Measurements from ENCODE around the gene TUBB.

The TUBB gene

DNA sequence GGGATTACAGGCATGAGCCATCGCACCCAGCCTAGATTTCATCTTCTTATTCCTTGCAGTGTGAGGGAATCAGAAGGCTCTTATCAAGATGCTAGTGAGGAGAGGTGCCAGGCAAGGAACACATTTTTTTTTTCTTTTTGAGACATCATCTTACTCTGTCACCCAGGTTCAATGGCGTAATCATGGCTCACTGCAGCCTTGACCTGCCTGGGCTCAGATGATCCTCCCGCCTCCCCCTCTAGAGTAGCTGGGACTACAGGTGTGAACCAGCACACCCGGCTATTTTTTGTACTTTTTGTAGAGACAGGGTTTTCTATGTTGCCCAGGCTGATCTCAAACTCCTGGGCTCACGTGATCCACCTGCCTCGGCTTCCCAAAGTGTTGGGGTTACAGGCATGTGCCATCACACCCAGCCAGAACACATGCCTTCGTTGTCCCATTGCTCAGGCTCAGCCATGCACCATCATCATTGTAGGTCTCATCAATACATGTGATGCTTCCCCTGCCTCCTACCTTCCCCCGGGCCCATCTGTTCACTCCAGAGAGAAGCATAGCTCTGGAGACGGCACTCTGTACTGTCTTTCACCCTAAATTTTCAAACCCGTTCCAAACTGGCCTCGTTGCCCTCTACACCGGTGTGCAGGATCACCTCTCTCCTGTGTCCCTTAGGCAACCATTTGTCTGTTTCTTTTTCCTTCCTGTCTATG, 12.2 kb downstream of the TUBB start:
- DNase-seq: no peak

DNA sequence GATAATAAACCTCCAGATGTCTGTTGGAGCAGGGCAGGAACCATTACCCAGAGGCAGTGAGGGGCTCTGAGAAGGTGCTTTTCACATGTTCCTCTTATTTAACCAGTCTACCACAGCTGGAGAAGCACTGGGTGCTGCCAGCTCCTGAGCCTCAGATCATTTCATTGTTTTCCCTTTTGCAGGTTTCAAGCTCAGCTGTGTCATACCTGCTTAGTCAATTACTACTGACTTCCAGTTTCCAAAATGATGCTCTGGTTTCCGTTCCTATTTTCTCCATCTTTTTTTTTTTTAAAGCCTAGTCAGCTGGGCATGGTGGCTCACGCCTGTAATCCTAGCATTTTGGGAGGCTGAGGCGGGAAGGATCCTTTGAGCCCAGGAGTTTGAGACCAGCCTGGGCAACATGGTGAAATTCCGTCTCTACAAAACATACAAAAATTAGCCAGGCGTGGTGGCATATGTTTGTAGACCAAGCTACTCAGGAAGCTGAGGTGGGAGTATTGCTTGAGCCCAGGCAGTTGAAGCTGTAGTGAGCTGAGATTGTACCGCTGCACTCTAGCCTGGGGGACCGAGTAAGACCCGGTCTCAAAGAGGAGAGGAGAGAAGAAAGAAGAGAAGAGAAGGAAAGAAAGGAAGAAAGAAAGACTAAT, 15.6 kb downstream of the TUBB start:
- DNase-seq: no peak

DNA sequence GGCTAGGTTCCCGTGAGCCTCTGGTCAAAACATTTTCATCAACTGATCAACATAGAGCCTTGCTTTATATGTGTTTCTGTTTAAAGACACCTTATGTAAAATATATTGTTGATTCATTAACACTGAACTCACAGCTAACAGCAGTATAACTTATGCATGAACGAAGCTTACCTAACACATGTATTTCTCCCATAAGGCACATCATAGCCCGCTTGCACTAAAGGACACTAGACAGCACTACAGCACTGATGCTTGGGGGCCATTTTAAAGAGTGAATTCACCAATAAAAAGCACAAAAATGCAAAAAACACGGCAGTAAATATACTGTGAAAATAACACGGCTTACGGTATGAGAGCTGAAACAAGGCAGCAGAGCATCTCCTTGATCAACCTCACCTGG, 18.4 kb downstream of the TUBB start:
- DNase-seq: no peak

DNA sequence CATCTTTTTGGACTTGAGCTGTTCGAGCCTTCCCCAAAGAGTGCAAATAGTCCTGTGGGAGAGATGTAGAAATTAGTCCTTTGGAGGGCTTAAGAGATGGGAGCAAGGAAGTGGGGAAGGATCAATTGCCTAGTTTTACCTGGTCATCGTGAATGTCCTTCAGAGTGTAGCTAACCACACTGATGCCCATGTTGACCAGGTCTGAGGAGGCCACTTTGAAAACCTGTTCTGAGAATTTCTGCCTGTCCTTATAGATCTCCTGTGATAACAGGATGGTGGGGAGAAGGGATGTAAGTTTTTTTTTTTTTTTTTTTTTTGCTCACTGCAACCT, 20.4 kb downstream of the TUBB start:
- DNase-seq: no peak

DNA sequence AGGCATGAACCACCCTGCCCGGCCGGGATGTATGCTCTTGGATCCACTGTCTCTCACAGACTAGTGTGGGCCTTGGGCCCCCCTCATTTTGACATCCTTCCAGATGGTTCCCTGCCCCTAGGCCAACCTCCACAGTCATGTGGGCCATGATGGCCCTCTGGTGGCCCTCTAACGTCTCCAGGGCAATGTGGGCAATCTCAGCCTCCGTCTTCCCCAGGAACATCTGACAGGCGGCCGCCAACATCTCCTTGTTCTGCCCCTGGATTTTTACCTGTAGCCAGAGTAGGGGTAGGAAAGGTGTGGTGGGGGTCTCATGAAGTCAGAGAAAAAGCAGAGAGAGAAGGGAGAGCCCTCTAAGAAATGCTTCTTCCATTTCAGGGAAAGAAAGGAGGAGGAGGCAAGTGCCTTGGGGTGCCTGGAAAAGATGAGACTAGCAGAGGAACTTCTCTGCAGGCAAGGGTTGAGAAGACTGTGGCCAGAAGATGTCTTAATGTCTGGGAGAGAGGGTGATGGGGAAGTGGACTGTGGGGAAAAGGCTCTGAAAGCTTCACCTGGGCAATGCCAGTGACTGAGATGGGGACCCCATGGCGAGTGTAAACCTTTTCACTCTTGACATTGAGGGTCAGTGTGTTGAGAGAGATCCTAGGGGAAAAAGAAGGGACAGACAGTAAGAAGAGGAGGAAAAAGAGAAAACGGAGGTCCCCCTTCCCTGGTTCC, 21.1 kb downstream of the TUBB start:
- DNase-seq: no peak

DNA sequence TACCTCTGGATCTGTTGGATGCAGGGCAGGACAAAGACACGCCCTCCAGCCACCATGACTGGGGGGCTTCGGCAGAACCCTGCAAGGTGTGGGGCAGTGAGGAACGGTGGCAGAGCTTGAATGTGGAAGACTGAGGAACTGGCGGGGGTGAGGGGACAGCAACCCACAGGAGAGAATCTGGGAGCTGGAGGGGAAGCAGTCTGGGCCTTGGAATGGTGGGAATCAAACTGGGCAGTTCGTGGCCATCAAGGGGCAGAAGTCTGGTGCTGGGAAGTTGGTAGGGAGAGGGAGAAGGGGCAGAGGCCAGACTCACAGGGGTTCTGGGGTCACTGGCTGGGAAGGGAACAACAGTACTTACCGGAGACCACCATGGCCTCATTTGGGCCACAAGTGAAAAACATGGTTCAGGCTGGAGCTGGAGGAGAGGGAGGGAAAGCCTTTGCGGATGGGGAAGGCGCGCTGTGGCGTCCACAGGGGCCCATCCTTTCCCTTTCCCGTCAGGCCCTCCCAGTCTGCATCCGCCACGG, 21.7 kb downstream of the TUBB start:
- DNase-seq: peak in 2 of 56 donors; percentile 35 to 44

DNA sequence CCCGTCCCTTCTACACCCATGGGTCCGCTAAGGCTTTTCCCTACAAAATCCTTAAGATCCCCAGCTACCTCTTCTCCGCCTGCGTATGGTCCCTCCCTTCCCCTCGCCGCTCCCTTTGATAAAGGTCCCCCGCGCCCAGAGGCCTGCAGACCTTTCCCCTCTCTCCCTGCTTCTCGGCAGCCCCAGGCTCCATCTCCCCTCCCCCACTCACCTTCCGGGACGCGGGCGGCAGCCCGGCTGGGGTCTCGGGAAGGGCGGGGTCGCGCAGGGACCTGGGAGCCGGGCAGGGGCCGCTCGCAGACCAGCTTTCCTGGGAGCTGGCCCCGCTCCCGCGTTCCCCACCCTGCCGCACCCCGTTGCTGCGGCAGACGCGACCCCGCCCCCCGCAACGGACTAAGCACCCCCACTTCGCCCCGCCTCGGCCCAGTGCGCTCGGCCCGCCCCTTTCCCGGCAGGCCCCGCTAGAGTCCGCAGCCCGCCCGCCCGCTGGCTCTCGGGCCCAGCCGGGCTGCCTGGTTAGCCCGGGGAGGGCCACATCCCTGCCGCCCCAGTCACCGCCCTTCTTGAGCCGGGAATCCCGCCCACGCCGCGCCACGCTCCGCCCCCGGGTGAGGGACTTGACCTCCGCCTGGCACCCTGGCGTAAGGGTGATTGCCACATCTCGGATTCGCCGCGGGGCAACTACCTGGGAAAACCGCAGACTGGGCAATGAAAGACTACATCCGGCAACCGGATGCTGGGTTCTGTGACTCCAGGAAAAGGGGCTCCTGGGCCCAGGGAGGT, 22.4 kb downstream of the TUBB start, which contains the start of gene FLOT1:
TSS of gene FLOT1 (minus strand) at position 372 of the 783 bp plus-strand sequence. CDS start 498 bp downstream, outside the sequence.
- DNase-seq: peak; percentile 15 to 96 (median 83)

DNA sequence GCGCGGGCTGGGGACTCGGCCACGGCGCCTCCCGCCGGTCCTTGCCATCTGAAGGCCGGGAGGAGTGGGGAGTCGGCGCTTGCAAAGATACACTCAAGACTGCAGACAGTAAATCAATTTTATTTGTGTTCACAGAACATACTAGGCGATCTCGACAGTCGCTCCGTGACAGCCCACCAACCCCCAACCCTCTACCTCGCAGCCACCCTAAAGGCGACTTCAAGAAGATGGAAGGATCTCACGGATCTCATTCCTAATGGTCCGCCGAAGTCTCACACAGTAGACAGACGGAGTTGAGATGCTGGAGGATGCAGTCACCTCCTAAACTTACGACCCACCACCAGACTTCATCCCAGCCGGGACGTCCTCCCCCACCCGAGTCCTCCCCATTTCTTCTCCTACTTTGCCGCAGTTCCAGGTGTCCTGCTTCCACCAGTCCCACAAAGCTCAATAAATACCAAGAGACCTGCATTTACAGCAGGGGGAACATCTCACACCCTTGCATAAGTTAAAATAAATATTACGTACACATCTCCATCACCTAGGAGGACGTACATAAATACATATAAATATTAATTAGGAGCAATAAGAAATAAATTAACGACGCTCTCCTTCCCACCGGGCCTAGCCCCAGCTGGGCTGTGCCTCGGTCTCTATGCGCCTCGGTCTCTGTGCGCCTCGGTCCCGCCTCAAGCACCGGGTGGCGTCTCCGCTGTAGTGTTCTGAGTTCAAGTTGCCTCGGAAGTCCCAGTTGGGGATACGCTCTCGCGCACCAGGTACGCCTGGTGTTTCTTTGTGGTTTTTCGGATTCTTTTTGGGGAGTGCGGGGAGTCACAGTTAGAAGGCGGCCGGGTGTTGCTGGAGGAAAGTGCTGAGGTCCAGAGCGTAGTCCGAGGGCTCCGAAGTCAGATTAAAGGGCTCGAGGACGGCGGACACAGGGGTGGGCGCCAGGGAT, 23.2 kb downstream of the TUBB start:
- DNase-seq: peak in 4 of 56 donors; percentile 31 to 46 (median 38)

DNA sequence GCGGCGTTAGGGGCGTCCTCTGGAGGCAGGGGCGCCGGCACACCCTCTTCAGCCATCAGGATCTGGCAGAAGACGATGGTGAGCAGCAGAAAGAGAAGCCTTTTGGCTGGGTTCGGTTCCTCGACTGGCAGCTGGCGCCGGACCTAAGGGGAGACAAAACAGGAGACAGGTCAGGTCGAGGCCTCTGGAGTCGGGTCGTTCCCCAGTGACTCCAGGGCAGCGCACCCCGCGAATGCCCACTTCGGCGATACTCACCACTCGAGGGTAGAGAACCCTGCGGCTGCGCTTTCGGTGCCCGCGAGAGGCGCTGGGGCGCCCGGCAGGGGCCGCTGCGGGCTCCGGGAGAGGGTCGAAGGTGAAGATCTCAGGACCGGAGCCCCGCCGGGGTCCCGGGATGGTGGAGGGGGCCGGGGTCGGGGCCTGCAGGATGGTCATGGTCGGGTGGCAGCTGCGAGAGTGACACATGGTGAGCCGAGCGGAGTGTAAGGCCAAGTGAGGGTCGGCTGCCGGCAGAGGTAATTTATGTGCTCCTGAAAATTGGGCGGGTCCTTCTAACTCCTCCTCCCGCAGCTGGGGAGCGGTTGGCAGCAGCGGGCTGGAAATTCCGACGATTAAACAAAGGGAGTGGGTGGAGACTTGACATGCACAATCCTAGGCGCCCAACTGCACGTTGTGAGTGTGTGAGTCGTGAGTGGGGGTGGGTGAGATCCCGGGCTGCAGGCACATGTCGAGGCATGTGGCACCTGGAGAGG, 24.1 kb downstream of the TUBB start, which contains the start of gene IER3:
TSS of gene IER3 (minus strand) at position 494 of the 752 bp plus-strand sequence. CDS start at position 465, 29 bp downstream.
- peak in 53 of 56 donors; percentile 26 to 82 (median 61) for DNase-seq

DNA sequence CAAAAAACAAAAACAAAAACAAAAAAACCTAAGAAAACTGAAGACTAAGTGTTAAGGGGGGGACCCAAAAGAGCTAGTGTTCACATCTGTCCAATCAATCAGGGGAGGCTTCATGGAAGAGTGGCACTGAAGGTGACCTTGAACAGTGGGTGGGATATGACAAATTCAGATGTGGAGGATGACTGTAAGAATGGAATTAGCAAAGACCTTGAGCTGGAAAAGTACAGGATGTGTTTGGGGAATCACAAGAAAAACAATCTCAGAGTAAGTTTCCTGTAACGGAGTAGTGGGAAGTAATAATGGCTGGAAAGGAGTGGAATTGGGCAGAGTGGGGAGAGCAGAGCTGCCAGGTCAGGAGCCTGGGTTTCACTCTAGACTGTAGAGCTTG, 27.1 kb downstream of the TUBB start:
- DNase-seq: no peak

DNA sequence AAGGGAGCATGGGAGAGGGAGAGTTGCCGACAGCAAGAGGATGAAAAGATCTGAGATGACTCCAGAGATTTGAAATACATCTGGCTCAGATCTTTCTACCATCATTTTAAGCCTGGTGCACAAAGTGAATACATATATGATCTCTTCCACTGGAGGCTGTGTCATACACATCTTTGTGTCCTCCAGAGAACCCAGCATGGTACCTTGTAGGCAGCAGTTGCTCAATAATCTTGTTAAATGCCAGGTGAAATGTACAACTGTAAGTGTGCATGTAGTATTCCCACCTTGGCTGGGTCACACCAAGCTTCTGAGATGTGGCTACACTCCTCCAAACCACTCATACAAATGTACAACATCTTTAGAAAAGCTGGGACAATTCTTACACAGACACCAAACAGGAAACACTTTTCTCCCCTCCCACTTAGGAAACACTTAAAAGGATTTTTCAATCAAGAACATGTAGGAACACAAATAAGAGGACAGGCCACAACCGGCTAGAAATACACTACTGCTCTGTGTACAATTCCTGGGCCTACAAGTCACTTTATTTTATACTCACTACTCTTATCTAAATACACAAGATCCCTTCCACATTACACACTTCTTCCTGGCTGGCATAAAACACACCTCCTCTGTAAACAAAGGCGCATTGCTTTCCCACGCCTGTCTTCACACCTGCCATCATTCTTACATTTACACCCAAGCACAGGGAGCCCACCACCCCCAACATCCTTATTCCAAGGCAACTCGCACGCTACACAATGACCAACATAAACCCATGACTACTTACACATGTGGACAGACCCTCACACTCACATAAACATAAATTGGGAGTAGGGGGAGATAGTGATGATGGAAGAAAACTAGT, 28.0 kb downstream of the TUBB start:
- DNase-seq: no peak

DNA sequence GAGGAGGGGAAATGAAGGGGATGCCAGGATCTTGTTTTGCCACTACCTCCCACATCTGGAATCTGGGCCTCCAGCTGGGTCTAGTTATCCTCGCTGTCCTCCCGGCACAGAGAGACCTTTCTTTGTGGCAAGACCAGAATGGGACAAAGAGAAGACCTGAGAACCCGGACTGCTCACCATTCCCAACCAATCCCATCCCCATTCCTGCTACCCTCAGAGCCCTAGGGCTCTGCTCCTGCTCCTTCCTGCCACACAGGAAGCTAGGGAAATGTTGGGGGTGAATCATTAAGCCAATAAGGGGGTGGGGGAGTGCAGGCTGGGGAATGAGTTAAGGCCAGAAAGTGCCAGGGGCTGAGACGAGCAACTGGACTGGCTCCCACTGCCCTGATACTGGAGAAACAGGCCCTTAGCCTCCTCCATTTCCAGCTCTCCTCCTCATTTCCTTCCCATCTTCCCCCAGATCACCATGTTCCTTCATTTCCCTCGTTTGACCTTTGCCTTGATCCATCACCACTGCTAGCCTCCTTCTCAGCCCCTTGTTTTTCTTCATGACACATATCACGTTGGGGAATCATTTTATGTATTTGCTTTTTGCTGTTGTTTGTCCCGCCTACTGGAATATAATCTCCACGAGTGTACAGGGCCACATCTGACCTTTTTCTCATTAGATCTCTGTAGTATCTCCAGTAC, 28.8 kb downstream of the TUBB start:
- no peak for DNase-seq

DNA sequence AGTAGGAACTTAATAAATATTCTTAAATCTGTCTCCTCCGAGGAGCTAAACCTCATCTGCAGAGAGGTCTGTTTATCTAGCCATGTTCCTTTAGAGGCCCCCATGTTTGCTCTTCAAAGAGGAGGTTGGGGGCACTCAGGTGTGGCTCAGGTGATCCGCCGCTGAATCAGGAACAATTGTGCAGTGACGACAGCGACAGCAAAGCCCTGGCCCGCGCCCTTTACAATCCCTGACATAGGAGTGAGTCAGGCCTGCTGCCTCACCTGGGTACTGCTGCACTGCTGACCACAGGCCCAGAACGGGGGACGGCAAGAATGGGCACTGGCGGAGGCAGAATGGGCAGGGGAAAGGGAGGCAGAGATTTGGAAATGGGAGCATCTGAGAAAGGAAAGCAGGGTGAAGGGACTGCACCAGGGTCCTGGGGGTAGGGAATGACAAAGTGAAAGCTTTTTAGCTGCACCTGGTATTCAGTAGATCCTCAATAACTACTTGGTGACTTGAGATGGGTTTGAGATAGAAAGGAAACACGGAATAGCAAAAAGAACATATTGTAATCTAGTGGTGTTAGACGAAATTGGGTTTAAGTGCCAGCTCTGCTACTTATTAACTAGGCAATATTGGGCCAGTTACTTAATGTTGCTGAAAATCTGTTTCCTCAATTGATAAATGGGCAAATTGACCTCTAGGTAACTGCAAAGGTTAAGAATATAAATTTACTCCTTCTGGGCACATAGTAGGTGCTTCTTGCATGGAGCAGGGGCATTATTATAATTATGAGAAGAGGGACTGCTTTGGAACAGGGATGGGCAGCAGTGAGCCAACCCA, 29.6 kb downstream of the TUBB start:
- no peak for DNase-seq

DNA sequence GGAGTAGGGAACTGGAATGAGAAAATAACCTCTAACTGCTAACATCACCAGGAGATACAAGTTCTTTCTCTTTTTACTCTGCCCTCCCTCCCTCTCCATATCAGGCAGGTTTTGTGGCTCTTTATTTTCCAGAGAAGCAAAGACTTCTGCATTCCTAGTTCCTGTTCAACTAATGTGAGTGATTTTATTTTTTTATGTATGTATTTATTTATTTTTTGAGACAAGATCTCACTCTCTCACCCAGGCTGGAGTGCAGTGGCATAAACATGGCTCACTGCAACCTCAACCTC, 30.2 kb downstream of the TUBB start:
- DNase-seq: no peak

DNA sequence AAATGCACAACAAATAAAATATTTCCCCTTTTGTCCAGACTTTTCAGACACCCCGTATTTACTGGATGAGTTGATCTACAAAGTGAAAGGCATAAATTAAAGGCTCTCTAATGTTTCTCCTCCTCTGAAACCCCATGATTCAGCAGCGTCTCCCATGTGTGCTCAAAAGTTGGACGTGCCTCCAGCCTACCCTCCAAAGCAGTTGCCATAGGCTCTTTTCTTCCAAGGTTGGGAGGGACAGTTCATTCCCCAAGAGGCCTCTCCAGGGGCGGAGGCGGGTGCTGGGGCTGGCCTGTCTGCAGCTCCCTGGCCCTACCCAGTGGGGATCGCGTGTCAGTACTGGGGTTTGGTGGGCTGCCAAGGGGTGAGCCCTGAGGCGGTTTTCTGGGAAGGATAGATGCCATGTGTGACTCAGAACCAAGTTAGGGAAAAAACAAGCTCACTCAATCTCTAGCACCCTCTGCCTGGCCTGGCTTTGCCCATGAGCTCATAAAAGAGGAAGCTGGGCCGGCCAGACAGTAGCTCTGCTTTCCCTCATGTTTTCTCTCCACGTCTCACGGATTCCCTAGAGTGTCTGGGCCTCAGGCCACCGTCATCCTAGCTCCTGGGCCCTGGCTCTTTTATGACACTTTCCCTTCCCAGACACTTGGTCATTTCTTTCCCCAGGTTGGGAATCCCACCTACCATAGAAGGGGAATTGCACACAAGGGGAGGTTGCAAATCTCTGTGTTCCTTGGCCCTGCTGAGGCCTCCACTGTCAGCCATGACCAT, 32.2 kb downstream of the TUBB start:
- DNase-seq: peak in 27 of 56 donors; percentile 1 to 69 (median 24)

DNA sequence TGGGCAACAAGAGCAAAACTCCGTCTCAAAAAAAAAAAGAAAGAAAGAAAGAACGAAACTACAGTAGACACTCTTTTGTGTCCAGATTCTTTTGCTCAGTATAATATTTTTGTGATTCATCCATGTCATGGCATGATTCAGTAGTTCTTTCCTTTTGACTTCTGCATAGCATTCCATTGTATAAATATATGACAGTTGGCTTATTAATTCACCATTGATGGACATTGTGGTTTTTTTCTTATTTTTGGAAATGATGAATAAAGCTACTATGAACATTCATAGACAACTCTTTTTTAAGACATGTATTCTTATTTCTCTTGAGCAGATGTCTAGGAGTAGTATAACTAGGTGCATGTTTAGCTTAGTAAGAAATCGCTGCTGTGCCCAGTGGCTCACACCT, 34.5 kb downstream of the TUBB start:
- DNase-seq: no peak
